GM10266 (cell line): ENCODE results near the gene STAG1.
"Not testable (repeated sequence)": the region's sequence is repeated elsewhere in the genome, so short reads cannot be mapped to it uniquely, and the experiment has no call there.

ENCODE experiments used
- DNase-seq: peaks from one replicate; pipeline ENCODE4 v3.0.0; 2012; ENCODE audit errors: extremely low spot score
- CTCF ChIP-seq: IDR thresholded peaks from 2 replicates; pipeline ENCODE4 v1.5.1; 2012; ENCODE audit warnings: mild to moderate bottlenecking, low read depth; ENCODE audit not compliant: control insufficient read depth, insufficient read depth; ENCODE audit errors: missing control alignments

STAG1 gene

DNA sequence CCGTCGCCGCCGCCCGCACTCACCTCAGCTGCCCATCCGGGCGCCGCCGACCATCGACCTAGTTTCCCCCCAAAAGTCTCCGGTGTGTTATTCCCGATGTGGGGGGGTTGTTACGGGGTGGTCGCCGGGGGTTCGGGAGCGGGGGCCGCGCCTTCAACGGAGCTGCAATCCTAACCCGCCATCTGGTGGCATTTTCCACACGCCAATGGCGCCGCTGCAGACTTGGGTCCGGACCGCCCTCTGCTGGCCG is at the start of gene STAG1:
Gene STAG1 (minus strand): TSS at position 207 of the 250 bp plus-strand sequence. CDS start 121,480 bp downstream, outside the sequence.
- DNase-seq: no peak
- peak; percentile 100 for TF ChIP-seq CTCF

GRCh38 chr3:136801146-136801545 is 49.0 kb upstream of the STAG1 start:
- not testable (repeated sequence) for DNase-seq

- no peak for DNase-seq
- no peak for TF ChIP-seq CTCF
Observed at GRCh38 chr3:136792556-136793330, 40.6 kb upstream of the STAG1 start.

DNA sequence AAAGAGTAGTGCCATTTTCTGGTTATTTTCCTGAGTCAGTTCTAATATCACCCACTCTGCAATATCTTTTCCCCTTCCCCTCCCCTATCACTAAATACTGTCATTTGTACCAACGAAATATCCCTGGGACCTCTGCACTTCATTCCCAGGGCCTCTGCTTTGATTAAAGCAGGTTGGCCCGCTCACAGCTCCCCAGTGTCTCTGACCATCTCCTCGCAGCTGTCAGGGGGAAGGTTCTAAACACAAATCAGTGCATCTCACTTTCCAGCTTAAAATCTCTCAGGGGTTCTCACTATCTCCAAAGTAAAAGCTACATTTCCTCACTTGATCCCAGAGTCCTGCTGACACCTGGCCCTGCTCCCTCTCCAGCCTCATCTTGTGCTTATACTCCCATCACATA is 38.6 kb upstream of the STAG1 start:
- no peak for TF ChIP-seq CTCF
- no peak for DNase-seq

- TF ChIP-seq CTCF: no peak
Observed at GRCh38 chr3:136789976-136790375, 37.8 kb upstream of the STAG1 start.

DNA sequence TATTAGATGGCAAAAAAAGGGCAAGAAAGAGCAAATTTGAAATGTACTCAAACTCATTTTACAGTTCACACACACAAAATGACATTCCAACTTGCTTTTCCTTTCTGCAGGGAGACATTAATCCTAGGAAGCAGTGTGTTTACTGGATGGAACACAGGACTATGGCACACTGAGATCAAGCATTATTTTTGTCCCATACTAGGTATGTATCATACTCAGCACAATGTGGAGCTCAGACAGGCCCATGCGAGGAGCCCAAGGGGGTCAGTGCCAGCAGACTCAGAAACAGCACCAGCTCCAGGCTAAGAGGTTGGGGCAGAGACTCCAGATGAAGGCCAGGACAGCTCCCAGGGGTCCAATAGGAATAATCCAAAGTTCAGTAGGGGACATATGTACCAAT is 36.0 kb upstream of the STAG1 start:
- TF ChIP-seq CTCF: no peak
- no peak for DNase-seq

More at GRCh38 chr3:136789976-136790375, 37.8 kb upstream of the STAG1 start:
- DNase-seq: no peak

DNA sequence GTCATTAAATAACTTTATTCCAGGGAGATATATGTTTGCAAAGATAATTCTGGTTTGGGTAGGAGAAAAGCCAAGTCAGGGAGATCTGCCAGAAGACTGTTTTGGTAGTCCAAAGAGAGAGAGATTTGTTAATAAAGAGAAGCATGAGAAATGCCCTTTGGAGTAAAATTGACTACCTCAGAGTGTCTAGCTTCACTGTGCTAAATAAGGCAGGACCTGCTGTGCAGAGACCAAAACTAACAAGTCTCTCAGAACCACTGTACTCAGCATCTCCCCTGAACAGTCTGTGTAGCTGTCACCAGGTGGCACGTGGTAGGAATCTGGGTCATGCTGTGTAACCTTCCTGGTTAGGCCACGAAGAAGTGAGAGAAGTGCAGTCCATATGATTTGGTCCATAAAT is 35.2 kb upstream of the STAG1 start:
- TF ChIP-seq CTCF: no peak
- DNase-seq: peak; percentile 40

DNA sequence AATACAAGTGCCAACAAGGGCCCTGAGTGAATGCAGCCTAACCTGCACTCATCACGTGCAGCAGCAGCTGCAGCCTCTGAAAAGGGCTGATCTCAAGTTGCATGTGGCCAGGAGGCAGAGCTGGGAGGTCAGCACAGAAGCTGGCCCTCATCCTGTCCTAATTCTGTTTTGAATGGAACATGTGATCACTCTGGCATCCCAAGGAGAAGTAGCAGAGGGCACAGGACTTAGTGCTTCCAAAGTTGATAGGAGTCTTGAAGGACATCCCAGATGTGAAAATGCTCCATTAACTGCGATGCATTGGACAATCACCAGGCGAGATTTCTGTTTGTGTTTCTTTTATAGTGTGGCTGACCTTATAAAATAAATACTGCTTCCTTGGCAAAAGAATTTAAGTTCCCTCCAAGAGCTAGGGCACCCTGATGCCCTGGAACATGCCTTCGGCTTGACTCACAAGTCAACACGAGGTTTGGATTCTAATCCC is 31.6 kb upstream of the STAG1 start:
- no peak for DNase-seq
- TF ChIP-seq CTCF: no peak
